Urinary bladder (tissue), 4 donors: ENCODE data around the gene GPBP1L1. TPM values are rescaled to one million over a fixed set of nuclear protein-coding genes. Genes with fewer than 3 reads are reported as not detected.

Experiments used
- DNase-seq: peaks from one replicate; pipeline ENCODE4 v3.0.0-alpha.2; 2015; ENCODE audit errors: extremely low spot score
- H3K27ac ChIP-seq: one replicate; pipeline ENCODE4 v1.5.1; 2013; ENCODE audit warnings: low read depth, mild to moderate bottlenecking, moderate library complexity
- H3K36me3 ChIP-seq: one replicate; pipeline ENCODE4 v1.6.1; 2013; ENCODE audit warnings: mild to moderate bottlenecking, moderate library complexity; ENCODE audit not compliant: insufficient read depth
- H3K4me1 ChIP-seq: one replicate; pipeline ENCODE4 v1.6.1; 2013; ENCODE audit warnings: mild to moderate bottlenecking, moderate library complexity; ENCODE audit not compliant: insufficient read depth
- H3K4me3 ChIP-seq: one replicate; pipeline ENCODE4 v1.5.1; 2013; ENCODE audit warnings: low read depth, low read length
- WGBS: extraction: QIAGEN DNeasy Blood & Tissue Kit; methylation state at CpG from one replicate; pipeline ENCODE4 v1.1.7; 2013; 5-methylcytosine and 5-hydroxymethylcytosine counted together
- polyA plus RNA-seq: library from polyadenylated mRNA; stranded (reverse); fragments of 200-250 nt; gene quantifications from one replicate; pipeline ENCODE4 v1.2.3, GENCODE V29; 2013
- total RNA-seq: library from RNA; depleted of rRNA; stranded (reverse); fragments of >200 nt; gene quantifications from one replicate; pipeline ENCODE4 v1.2.3, GENCODE V29; 2014
- donor health status: healthy with polysubstance abuse.
- donor health status: healthy.

Gene GPBP1L1
- total and polyA plus RNA-seq, 2 donors, result 55.3 to 120 TPM

DNA sequence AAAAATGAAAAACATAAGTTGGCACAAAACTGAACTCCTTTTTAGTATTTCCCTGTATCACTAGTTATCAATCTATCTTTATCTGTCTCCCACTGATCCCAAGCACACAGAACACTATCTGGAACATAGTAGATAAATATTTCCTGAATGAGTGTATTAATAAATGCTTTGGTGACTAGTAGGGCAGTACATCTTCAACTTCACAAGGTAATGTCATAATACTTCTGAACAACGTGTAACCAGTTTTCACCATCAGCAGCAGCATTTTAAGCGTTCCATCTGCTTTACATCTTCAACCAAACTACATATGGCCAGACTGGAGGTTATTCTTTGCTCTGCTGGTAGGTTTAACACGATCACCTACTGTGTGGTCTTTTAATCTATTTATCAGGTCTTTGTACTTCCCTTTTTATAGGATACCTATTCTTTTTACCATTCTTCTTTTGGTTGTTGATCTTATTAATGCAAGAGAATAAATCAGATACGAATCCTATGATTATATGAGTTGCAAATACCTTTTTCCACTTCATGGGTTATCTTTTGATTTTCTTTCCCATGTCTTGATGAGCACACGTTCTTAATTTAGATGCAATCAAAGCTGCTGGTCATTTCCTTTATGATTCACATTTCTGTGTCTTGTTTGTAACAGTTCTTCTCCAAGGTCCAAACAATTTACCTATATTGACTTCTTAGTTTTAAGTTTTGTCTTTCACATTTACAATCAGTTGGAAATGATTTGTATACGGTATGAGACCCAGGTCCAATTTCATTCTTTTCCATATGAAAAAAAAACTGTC is 16.3 kb downstream of the GPBP1L1 start:
- no peak overlapping the region for H3K27ac ChIP-seq
- no peaks in the 10 kb centered on the region for H3K4me1 ChIP-seq
- WGBS, result 68% methylated on average over 6 of the region's 6 CpGs

DNA sequence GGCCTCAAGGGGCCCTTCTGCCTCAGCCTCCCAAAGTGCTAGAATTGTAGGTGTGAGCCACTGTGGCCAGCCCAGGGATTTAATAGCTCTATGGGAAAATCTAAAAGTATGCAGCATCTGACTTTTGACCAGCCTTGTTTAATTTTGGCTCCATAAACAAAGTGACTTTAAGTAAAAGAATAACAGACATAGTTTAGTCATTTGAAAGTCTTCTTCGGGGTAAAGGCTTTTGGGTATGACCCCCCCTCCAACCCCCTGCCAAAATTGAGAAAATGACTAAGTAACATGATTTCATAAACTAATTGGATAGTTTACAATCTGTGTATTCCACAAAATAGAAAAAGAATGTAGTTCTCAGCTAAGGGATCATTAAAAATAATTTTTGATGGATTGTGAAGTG is 17.0 kb downstream of the GPBP1L1 start:
- WGBS, result 20% methylated on average over 1 of the region's 1 CpG
- no peak for DNase-seq
- no peak overlapping the region for H3K27ac ChIP-seq
- H3K4me1 ChIP-seq, result no peaks in the 10 kb centered on the region
- H3K36me3 ChIP-seq, result no peaks in the 10 kb centered on the region
- no peak overlapping the region for H3K4me3 ChIP-seq

More for the DNA sequence above, 16.3 kb downstream of the GPBP1L1 start:
- no peak overlapping the region for H3K4me3 ChIP-seq
- DNase-seq, result no peak
- no peaks in the 10 kb centered on the region for H3K36me3 ChIP-seq

DNA sequence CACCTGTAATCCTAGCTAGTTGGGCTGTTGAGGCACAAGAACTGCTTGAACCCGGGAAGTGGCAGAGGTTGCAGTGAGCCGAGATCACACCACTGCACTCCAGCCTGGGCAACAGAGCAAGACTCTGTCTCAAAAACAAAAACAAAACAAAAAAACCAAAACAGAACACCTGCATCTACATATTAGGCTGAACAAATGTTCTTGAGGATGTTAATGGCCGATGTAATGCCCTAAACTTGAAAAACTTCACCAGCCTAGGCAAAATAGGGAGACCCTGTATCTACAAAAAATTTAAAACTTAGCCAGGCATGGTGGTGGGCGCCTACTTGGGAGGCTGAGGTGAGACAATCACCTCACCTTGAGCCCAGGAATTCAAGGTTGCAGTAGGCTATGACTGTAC is 17.8 kb downstream of the GPBP1L1 start:
- Histone ChIP-seq H3K36me3 (no peaks in the 10 kb centered on the region), H3K4me1 (no peaks in the 10 kb centered on the region), H3K4me3 (no peak overlapping the region), H3K27ac (no peak overlapping the region)
- DNase-seq, result no peak
- WGBS, result 96% methylated on average over 4 of the region's 4 CpGs

DNA sequence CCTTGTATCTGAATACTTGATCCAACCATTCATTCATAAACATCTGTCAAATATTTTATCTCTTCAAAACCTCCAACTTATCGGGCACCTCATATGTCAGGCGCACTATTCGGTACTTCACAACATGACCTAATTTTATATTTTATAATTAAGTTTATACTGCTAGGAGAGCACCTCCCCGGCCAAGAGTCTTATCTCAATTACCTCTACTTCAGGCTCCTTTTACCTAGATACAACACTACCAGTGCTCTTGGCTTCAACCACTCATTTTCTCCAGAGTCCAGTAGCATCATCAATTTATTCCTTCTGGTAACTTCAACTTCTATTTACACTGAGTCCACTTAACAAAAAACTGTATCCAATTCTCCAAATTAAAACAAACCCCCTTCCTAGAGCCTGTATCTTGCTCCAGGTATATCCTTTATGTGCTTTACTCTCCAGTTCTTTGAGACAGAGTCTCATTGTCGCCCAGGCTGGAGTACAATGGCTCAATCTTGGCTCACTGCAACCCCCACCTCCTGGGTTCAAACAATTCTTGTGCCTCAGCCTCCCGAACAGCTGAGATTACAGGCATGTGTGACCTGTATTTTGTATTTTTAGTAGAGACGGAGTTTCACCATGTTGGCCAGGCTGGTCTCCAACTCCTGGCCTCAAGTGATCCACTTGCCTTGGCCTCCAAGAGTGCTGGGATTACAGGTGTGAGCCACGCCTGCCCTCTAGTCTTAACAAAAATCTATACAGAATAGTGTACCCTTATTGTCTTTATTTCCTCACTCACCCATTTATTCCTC is 18.8 kb downstream of the GPBP1L1 start:
- WGBS, result 83% methylated on average over 8 of the region's 8 CpGs
- no peak for DNase-seq
- Histone ChIP-seq H3K27ac (no peak overlapping the region), H3K36me3 (no peaks in the 10 kb centered on the region), H3K4me3 (no peak overlapping the region), H3K4me1 (no peaks in the 10 kb centered on the region)

DNA sequence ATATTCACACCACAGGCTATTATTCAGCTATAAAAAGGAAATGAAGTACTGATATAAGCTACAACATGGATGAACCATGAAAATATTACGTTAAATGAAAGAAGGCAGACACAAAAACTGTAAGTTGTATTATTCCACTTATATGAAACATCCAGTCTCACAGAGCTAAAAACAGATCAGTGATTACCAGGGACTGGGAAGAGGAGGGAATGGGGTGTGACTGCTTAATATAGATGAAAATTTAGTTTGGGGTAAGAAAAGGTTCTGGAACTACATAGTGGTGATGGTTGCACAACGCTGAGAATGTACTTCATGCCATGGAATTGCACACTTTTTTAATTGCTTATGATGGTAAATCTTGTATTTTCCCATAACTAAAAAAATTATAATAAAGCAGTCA is 19.5 kb downstream of the GPBP1L1 start:
- no peak for DNase-seq
- Histone ChIP-seq H3K27ac (no peak overlapping the region), H3K4me1 (no peaks in the 10 kb centered on the region), H3K36me3 (no peaks in the 10 kb centered on the region), H3K4me3 (no peak overlapping the region)
- 92% methylated on average over 2 of the region's 2 CpGs for WGBS

DNA sequence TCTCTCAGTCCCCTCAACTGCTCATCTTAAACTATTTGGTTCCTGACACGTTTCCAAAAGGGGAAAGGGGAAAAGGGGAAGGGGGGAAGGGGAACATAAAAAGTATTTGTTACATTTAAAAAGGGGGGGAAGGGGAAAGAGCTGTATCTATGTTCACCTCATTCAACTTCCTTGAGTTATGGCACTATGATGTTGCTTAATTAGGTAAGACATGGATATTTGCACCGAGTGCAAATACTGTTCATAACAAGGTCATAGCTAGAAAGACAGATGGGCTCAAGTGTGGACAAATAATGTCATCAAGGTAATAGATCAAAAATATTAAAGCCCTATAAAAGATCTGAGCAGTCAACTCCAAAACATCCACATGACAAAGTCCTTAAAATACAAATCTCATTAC is 26.0 kb downstream of the GPBP1L1 start:
- no peak overlapping the region for H3K4me3 ChIP-seq
- WGBS, result 46% methylated on average over 2 of the region's 2 CpGs
- DNase-seq, result no peak
- H3K4me1 ChIP-seq, result no peaks in the 10 kb centered on the region
- H3K36me3 ChIP-seq, result peaks cover 5% of the 10 kb centered on the region
- H3K27ac ChIP-seq, result no peak overlapping the region

DNA sequence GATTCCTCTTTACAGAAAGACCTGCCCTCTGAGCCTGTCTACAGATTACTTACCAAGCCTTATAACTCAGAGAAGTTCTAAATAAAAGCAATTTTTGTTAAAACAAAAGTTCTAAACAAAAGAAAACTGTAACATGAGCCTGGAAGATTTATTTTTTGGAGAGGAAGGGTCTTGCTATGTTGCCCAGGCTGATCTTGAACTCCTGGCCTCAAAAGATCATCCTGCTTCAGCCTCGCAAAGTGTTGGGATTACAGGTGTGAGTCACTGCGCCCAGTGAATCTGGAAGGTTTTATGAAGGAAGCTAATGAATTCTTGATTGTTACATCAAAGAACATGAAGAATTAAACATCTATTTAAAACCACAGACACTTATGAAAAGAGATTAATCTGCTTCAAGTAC is 27.1 kb downstream of the GPBP1L1 start:
- no peak for DNase-seq
- peaks cover 7% of the 10 kb centered on the region for H3K36me3 ChIP-seq

DNA sequence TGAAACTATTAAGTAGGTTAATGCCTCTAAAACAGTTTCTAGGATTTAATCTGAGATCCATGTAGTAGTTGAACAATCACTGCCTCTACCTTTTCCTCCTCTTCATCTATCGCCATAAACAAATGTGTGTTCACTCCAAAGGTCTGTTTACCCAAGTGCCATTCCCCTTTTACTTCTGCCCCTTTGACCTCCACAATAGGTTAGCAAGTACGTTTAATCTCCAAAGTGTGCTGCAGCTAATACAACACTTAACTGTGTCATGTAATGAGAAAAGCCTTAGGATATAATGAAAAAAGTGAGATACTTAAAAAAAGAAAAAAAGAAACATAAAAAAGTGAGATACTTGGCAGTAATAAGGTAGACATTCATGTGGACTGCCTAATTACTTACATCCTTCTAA is 28.2 kb downstream of the GPBP1L1 start:
- Histone ChIP-seq H3K36me3 (peaks cover 7% of the 10 kb centered on the region), H3K4me3 (no peak overlapping the region), H3K4me1 (no peaks in the 10 kb centered on the region), H3K27ac (no peak overlapping the region)
- WGBS, result 79% methylated on average over 2 of the region's 2 CpGs
- DNase-seq, result no peak

More for the DNA sequence above, 27.1 kb downstream of the GPBP1L1 start:
- Histone ChIP-seq H3K4me3 (no peak overlapping the region), H3K27ac (no peak overlapping the region), H3K4me1 (no peaks in the 10 kb centered on the region)
- 97% methylated on average over 2 of the region's 2 CpGs for WGBS

DNA sequence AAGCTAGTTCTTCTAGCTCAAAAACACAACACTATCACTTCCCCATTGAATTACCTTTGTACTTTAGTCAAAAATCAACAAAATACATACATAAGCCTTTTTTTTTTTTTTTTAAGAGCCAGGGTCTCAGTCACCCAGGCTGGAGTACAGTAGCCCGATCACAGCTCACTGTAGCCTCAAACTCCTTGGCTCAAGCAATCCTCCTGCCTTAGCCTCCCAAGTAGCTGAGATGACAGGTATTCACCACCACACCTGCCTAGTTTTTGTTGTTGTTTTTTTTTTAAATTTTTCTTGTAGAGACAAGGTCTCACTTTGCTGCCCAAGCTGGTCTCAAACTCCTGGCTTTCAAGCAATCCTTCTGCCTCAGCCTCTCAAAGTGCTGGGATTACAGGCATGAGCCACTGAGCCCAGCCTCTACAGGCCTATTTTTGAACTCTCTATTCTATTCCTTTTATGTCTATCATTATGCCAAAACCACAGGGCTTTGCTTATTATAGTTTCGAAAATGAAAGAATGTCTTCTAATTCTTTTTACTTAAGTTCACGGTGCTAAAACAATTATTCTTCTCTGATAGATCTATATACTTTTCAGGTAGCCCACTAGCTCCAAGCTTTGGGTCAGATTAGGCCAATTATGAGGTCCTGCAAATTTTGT is 29.6 kb downstream of the GPBP1L1 start:
- Histone ChIP-seq H3K27ac (no peak overlapping the region), H3K36me3 (peaks cover 7% of the 10 kb centered on the region)
- 94% methylated on average over 3 of the region's 3 CpGs for WGBS

DNA sequence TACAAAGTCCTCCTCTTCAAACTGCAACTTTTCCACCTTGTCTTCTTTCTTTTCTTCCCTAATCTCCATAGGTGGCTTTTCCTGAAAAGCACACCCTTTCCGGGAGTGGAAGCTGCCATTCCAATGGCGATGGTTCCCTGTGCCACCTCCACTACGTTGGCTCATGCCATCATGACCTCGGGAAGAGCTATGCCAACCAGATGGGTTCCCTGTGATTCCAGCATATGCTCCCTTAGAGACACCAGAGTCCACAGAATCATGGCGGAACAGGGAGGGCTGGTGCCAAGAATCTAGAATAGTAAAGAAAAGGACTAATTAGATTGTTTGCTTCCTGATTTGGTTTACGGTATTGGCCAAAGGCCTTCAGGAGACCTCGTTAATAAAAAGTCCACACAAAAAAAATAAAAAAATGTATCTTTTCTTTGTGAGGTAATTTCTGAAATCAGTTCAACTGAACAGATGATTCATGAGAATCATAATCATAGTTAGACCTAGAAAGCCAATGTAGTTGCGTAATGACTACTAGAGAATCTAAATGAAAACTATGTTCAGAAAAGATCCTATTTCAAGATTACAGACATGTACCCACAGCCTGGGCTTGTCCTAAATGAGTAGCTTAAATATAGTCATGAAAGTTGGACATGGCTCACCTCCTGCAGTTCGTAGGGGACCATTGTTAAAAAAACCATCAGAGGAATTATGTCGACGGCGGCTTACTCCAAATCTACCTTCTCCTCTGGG is 31.6 kb downstream of the GPBP1L1 start:
- no peaks in the 10 kb centered on the region for H3K4me1 ChIP-seq
- no peak for DNase-seq
- H3K27ac ChIP-seq, result no peak overlapping the region
- 95% methylated on average over 12 of the region's 12 CpGs for WGBS
- peaks cover 9% of the 10 kb centered on the region for H3K36me3 ChIP-seq
- no peak overlapping the region for H3K4me3 ChIP-seq

More for the DNA sequence above, 29.6 kb downstream of the GPBP1L1 start:
- no peaks in the 10 kb centered on the region for H3K4me1 ChIP-seq
- DNase-seq, result no peak
- no peak overlapping the region for H3K4me3 ChIP-seq

DNA sequence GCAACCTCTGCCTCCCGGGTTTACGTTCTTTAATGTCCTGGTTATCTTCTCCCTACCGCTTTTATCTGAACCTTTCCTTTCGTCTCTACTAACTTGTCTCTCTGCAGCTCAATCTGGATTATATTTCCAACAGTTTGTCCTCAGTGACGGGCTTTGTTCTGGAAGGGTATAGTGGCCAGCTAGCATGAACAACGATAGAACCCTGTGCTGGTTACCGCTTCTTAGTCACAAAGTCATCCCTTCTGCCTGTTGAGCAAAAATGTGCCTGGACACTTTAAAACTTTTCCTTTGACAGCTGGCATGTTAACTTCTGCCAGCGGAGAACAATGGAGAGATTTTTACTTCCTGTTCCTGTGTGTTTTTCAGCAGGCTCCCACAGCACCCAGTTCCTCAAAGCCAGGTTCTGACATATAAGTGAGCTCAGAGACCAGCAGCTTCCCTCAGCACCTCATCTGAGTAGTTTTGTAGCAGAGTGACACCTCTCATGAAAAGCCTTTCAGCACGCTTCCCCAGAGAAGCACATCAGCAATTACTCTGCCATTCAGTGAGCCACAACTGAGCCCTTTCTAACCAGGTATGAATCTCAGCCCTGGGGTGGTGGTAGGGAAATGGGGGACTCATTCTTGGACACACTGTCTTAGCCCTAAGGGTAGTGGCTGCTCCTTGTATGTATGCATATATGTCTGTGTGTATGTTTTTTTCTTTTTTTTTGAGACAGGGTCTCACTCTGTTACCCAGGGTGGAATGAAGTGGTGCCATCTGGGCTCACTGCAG is 38.9 kb downstream of the GPBP1L1 start:
- Histone ChIP-seq H3K4me3 (no peak overlapping the region), H3K36me3 (peaks cover 7% of the 10 kb centered on the region), H3K4me1 (no peaks in the 10 kb centered on the region), H3K27ac (no peak overlapping the region)
- 73% methylated on average over 9 of the region's 9 CpGs for WGBS
- no peak for DNase-seq

DNA sequence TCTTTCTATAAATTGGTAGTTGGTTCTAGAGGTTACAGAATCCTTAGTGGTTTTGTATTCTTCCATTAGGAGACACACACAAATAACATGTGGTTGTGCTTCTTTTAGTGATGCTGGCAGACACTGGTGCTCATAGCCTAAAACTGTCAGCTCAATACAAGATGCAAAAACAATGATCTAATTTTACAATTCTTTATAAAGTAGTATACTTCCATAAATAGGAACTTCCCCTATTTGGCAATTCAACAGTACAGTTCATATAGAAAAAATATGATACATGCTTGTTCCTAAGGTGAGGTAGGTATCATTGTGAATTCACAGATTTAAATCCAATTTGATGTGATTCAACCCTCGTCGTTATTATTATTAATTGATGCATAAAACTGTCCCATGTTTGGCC is 41.7 kb downstream of the GPBP1L1 start:
- H3K27ac ChIP-seq, result no peak overlapping the region
- 91% methylated on average over 2 of the region's 2 CpGs for WGBS
- no peak for DNase-seq

DNA sequence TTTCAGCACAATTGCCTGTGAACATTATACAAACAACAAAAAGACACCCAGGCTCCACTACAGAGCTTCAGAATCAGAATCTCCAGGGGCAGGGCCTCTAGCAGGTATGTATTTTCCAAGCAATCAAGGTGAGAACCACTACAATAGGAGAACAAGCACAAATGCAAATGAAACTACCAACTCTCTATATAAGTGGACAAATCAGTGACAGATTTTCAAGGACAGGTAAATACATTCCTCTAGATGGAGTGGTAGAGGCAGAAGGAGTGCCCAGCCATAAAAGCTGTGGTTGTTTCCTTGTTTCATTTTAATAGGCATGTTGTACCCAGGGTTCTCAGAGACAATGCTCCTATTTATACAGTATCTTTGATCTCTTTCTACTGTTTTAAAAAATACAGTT is 42.4 kb downstream of the GPBP1L1 start:
- Histone ChIP-seq H3K4me3 (no peak overlapping the region), H3K36me3 (peaks cover 6% of the 10 kb centered on the region), H3K4me1 (no peaks in the 10 kb centered on the region), H3K27ac (no peak overlapping the region)
- DNase-seq, result peak; percentile 48

More for the DNA sequence above, 41.7 kb downstream of the GPBP1L1 start:
- peaks cover 3% of the 10 kb centered on the region for H3K36me3 ChIP-seq
- H3K4me1 ChIP-seq, result no peaks in the 10 kb centered on the region
- no peak overlapping the region for H3K4me3 ChIP-seq
